Measurements from ENCODE around the gene TMEM273.
"Not testable (repeated sequence)": the region's sequence is repeated elsewhere in the genome, so short reads cannot be mapped to it uniquely, and the experiment has no call there.

The TMEM273 gene

DNA sequence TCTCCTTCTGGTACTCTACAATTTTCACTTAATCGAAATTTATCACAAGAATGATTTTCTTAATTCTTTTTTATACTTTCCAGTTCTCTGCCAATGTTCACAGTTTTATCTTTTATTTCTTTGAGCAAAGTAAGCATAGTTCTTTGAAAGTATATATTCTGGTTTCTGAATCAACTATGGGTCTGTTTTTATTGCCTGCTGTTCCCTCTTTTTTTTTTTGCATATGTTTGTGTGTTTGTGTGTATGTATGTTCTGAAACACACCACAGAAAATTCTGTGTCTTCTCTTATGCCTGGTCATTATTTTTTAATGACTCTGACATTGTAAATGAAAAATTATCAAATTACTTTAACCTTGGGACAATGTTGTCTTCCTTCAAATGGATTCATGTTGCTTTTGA is 15.9 kb upstream of the TMEM273 start:
- DNase-seq: no peak

DNA sequence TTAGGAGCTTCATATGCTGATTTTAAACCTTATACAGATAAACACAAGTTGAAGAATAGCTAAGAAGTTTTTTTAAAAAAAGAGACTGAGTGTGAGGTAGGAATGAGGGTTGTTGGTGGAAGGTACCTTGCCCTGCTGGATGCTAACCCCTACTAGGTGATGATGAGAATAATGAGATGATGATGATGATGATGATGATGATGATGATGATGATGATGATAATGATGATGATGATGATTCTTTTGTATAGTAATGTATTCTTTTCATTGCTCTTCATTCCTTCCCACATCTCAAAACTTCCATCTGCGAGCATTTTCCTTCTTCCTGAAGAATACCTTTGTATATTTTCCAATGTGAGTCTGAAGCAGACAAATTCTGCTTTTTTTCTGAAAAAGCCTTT is 14.1 kb upstream of the TMEM273 start:
- DNase-seq: no peak

DNA sequence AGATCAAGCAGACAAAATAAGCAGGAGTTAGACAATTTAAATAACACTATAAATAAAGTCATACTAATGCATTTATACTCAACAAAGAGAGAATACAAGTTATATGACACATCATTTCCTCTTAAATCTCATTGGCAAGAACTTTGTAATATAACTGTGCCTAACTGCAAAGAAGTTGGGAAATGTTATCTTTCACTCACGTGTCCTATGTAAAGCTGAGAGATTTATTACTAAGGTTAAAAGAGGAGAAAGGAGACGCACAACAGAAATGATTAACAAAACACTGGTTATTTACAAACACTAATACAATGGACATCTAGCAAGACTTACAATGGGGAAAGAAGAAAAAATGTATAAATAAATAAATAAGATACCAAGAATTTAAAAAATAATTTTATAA is 12.7 kb upstream of the TMEM273 start:
- no peak for DNase-seq

DNA sequence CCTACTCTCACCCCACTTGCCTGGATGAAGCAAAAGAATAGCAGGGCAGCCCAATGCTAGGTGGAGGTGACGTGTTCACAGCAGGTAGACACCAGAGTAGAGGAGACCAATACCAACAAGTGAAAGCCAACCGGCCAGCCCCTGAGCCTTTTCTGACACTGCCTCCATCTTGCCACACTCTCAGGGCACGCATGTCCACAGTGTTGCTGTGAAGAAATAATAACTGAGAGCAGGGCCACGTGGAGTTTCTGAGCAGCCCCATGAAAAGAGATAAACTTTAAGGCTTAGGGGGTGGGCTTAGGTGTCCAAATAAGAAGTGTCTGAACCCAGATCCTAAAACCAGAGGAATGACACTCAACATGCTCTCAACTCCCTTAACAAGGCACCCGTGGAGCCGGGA is 9.0 kb upstream of the TMEM273 start:
- no peak for DNase-seq

DNA sequence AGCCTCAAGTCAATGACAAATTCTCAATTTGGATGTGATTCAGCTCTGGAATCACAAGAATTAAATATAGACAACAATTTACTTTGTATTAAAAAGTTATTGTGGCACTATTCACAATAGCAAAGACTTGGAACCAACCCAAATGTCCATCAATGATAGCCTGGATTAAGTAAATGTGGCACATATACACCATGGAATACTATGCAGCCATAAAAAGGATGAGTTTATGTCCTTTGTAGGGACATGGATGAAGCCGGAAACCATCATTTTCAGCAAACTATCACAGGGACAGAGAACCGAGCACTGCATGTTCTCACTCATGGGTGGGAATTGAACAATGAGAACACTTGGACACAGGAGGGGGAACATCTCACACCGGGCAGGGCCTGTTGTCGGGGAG is 7.7 kb upstream of the TMEM273 start:
- DNase-seq: not testable (repeated sequence)

DNA sequence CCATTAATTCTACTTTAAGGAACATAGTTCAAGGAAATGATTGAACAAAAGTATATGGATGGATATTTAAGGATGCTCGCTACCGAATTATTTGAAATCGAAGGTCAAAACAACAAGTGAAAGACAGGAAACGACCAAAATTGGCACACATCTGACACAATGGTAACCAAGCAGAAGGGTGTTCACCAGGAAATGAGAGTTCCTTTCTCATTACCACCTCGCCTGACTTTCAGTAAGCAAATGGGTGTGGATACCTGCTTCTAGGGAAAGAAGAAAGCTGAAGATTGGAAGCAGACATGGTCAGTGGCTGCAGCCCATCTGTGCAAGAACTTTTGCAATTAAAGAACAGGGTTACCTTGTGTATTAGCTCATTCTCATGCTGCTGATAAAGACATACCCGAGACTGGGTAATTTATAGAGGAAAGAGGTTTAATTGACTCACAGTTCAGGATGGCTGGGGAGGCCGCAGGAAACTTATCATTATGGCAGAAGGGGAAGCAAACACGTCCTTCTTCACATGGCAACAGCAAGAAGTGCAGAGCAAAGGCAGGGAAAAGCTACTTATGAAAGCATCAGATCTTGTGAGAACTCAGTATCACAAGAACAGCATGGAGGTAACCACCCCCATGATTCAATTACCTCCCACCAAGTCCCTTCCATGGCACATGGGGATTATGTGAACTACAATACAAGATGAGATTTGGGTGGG is 6.2 kb upstream of the TMEM273 start:
- no peak for DNase-seq

DNA sequence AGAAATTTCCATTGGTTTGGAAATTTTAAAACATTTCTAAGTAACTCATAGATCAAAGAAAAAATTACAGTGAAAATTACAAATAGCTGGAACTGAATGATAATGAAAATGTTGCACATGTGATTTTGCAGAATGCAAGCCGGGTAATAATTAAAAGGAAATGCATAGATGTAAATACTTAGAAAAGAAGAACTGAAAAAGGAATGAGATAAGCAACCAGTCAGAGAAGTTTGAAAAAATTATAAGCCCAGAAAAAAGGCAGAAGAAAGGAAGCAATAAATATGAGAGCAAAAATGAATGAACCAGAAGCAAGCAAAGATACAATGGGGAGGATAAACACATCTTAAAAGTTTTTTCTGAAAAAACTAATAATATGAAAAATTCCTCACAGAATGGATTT is 3.2 kb upstream of the TMEM273 start:
- no peak for DNase-seq

DNA sequence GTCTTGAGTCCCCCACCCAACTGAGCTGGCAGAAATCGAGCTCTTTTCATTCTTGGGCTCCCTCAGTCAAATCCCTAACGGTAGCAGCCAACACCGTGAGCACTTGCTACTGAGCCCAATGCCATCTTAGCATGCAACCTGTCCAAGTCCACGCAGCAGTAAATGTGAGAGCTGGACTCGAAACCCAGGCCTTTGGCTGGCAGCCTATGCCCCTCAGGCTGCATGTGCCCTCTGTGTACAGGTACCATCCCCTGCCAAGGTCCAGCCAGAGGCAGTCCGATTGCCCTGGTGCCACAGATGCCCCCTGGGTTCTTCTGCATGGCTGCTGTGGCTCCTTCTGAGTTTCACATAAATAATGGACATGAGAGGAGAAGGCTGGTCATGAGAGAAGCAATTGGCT is 1.2 kb upstream of the TMEM273 start:
- no peak for DNase-seq

DNA sequence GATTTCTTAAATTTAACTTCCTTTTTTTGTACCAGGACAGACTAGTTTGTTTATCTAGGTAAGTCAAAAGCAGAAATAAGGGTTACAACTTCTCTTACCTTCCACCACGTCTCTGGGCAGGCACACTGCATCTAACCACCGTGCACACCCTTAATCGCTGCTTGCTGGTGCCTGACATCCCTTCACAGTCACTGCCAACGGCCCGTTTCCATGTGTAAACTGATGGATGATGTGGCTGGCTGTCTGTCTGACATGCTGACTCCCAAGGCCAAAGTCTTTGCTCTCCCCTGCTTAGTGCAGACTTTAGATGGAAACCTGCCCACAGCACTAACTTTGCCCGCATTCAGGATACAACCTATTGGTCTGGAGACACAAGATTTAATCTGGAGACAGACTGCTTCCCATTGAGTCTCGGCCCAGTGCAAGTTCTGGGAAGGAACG is 1.1 kb downstream of the TMEM273 start:
- DNase-seq: no peak

DNA sequence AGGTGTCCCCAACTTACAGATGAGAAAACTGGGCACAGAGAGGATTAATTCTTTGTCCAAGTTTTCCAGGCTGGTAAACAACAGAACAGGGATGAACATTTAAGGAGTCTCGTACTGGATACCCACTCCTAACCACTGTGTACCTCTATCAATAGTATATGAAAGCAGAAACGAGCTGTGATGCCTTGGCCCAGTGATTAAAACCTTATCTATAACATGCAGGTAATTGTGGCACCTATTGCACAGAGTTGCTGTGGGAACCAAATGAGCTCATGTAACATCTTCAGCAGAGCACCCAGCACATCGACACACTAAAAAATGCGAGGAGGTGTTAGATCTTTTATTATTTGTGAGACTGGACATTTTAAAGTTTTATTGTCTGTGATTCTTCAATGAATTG is 1.6 kb downstream of the TMEM273 start:
- DNase-seq: no peak

DNA sequence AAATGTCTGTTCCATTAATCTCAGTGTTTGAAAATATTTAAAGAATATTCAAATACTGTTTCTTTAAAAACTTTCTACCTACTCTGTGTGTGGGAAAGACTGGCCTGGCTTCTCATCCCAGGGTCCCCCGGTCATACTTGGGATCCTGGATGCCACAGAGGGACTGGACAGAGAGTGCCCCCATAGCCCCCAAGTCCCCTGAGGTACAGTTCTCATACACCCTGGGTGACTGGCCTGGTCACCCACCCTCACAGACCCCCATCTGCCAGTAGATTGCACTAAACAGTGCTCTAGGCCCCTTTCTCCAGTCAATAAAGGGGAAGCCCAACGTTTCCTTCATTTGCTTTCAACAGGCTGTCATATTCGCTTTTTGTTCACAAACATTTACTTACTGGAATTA is 3.0 kb downstream of the TMEM273 start:
- no peak for DNase-seq

DNA sequence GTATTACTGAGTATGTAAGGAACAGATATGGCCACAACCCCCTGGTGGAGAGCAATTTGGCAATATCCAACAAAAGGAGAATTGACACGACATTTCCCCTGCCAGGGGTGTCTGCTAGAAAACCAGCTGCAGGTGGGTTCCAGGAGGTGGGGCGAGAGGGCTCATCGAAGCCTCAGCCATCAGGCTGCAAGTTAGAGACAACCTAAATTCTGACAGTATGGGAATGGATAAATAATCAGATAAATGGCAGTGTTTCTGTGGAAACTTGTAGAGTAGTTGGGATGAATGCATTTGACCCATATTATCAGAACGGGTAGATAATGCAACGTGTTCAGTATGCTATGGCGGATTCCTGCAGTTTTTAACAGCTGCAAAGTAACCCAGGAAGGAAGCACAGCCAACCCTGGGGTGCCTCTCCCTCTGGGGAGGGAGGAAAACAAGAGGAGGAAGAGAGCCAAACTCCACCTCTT is 3.5 kb downstream of the TMEM273 start:
- DNase-seq: no peak

DNA sequence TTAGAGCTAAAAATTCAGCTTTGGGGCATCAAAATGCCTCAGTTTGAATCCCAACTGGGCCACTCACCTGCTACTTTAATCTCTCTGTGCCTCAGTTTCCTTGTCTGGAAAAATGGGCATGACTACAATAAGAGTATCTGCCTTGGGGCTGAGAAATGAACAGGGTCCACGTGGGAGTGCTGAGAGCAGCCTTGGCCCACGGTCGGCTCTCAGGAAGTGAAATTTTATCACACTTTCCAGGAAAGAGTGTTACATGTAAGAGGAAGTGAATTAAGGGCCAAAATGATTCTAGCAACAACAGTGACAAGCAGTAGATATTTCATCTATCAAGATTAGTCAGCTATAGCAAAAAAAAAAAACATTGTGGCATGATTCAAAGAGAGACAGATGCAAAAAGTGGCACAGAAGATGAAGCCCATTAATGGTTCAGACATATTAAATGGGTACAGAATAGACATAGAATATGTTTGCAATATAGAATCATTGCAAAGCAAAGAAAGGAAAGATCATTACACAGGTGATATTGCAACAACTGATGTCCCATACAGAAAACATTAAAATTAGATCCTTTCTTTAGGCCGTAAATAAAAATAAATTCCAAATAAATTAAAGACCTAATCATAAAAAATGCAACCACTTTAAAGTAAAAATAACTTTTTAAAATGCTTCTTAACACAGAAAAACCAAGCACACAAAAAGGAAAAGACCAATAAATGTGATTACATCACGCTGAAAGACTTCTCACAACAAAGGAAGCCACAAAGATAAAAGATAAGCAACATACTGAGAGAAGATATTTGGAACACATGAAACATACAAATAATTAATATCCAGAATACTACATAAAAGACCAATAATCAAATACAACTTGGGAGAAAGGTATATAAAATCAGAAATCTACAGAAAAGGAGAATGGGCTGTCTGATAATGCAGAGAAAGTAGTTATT is 4.3 kb downstream of the TMEM273 start:
- DNase-seq: no peak

DNA sequence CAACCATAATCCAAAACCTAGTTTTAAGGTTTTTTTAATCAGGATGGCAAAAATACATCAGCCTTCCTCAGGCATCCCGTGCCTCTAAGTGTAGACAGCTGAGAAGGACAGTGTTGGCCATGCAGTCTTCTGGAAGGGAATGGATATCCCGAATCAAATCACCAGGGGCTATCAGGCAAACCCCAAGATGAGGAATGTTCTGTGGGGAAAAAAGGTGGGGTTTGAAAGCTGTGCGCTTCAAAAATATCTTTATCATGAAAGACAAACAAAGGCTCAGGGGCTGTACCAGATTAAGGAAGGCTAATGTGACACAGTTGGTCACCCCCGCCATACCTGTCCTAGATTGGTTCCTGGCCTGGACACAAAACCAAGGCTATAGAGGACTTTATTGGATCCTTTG is 5.4 kb downstream of the TMEM273 start:
- no peak for DNase-seq

DNA sequence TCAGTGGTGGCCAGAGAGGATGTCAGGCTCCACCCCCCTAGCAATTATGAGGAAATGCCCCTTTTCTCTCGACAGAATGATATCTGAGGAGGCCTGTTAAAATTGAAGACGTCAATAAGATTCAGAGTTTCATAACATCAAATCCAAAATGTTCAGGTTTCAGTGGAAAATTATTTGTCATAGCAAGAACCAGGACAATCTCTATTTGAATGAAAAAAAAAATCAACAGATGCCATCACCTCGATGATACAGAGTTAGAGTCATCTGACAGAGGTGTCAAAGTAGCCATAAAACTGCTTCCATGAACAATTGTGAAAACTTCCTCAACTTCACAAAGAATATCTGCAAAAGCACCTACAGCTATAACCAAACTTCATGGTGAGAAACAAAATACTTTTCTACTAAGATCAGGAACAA is 7.7 kb downstream of the TMEM273 start:
- DNase-seq: no peak

DNA sequence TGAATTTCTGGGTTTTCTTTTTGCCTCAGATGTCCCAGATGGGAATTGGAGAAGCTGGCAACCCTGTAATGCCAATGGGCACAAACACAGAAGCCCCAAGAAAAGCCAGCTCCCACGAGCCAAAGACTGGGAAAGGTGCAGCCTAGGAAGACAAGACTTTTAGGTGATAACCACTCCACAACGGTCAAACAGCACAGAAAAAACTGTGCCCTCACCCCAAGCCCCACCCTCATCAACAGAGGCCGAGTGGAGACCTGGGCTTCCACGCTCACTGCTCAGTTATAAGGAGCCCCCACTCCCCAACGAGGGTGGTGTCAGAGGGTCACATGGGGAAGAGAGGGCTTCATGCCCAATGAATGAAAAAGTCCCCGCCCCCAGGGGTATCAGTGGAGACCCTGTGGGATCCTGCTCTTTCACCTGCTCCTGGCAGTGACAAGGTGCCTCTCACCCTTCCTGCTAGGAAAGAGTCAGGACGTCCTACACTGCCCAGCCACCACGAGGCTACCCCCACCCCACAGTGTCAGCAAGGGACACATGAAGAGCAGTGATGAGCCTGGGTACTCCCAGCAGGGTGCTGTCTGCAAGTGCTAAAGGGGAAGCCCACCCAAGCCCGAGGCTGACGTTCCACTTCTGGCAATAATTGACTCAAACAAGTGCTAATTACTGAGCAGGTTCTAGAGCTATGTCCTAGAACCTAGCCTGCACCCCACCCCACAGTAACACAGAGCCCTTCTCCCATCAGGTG is 8.3 kb downstream of the TMEM273 start:
- DNase-seq: no peak

DNA sequence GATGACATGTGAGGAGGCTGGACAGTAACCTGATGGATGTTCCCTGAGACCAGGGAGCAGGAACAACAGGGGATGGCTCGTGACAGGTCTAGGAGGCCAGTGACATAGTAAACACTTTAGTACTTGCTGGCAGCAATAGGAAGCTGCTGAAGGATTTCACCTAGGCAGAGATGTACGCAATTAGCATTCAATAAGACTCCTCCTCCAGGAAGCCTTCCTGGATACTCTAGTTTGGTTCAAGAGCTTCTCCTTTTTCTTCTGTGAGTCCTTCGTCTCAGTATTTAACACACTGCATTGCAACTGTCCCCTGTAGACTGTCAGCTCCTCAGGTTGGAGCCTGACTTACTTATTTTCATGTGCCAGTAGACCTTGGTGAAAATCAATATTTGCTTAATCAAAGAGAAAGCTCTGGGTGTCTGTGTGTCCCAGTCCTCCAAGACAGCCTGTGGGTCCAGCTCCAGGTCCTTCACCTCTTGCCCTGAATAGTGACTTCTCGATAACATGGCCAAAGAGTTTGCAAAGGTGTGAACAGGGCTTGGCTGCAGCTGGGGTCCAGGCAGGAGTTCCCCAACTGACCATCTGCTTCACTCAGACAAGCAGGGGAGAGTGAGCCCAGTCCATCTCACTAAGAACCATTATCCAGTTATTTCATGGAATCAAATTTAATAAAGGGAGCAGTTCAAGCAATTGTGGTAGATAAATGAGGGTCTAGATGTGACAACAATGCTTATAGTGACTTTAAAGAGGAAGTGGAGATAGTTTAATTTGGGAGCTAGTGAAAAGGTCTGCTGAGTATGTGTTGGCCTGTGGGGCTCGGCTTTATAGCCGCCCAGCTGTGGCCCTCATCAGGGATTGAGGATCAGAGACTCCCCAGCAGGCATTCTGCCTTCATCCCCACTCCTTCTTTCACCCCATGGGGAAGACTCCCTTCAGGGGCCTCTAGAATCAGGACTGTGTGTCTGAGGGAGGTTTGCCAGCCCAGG is 9.4 kb downstream of the TMEM273 start:
- DNase-seq: no peak

DNA sequence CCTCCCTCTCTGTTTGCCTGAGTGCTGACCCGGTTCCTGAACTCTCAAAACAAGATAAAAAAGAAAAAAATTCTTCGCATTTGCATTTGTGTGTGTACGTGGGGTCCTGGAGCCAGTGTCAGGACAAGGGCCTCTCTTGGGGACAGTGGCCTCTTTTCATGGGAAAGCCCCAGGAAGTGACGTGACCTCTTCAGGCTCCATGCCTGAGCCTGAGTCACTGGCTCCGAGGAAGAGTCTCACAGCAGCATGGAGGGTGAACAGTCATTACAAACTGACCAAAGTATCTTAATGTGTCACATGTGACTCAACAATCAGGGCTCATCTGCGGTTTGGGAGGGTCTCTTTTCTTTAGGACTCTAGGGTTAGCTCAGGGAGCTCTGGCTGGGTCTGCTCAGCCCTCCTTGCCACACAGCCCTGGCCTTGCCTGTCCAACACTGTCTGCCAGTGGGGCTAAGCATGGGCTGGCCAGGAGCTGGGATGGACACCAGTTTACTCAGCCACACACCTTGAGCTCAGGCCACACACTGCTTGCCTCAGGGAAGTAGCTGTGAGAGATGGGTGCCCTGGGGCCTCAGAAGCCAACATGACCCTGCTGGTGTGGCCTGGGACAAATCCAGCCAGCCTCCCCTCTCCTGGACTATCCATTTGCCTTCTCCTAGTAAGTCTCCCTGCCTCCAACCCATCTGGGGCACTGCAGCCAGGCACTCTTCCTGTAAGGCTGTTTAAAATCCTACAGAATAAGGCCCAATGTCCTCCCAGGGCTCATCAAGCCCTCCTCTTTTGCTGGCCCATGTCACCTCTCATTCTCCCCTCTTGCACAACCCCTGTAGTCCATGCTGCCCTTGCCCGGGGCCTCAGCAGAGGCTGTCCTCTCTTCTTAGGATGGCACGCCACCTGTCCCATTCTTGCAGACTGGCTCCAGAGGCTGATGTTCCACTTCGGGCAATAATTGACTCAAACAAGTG is 10.5 kb downstream of the TMEM273 start:
- DNase-seq: no peak

DNA sequence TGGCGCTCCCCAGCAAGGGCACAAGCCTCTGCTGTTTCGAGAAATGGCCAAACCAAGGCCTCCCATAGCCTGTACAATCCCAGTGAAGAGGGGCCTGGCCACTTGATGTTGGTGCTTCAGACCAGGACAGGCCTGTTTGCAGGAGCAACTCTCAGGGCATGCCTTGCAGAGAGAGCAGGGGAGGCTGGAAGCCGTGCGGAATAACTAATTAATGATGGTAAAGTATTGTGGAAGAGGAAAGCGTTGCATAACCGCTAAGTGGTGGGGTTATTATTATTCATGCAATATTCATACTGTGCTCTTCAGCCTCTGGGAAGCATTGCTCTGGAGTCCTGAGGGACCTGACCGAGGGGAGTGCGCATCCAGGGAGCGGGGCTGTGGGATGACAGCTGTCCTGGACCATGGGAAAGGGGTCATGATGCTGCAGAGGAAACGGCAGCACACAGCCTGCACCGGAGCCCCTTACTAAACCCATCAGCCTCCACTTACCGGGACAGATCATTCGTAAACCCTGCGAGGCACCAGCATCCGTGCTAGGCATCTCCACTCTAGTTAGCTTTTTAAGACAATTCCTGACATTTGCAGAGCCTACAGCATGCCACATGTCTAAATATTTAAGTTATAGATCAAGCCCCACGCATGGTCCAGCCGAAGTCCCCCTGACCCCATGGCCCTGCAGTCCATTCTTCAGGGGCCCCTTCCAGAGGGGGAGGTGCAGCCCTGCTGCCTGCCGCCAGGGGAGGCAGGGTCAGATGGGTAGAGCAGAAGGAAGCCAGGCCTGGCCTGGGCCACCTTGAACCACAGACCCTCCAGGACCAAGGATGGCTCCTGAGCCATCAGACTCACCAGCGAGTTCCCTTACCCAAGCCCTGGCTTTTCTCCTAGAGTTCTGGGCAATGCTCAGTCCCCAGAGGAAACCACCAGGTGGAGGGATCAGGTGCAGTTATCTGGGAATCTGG is 11.6 kb downstream of the TMEM273 start:
- no peak for DNase-seq
